Measurements from ENCODE around the gene MAP3K2.

Gene MAP3K2

GRCh38 chr2:127387655-127388422 lies at the start of gene MAP3K2:
Gene MAP3K2 (minus strand): TSS chr2:127387975. CDS start chr2:127343129, 44,846 bp downstream.
- peak; percentile 100 for DNase-seq (ENCODE audit: low spot score)

GRCh38 chr2:127437056-127437455 lies 49.3 kb upstream of the MAP3K2 start:
- DNase-seq (ENCODE audit: low spot score): no peak

- no peak for DNase-seq (ENCODE audit: low spot score)
Observed at GRCh38 chr2:127434515-127434914, 46.7 kb upstream of the MAP3K2 start.

- DNase-seq (ENCODE audit: low spot score): no peak
Observed at GRCh38 chr2:127431408-127432023, 43.7 kb upstream of the MAP3K2 start.

- DNase-seq (ENCODE audit: low spot score): no peak
Observed at GRCh38 chr2:127429844-127430425, 42.2 kb upstream of the MAP3K2 start.

GRCh38 chr2:127429291-127429690 lies 41.5 kb upstream of the MAP3K2 start:
- no peak for DNase-seq (ENCODE audit: low spot score)

- no peak for DNase-seq (ENCODE audit: low spot score)
Observed at GRCh38 chr2:127428815-127429109, 41.0 kb upstream of the MAP3K2 start.

GRCh38 chr2:127428057-127428814 lies 40.5 kb upstream of the MAP3K2 start:
- no peak for DNase-seq (ENCODE audit: low spot score)

GRCh38 chr2:127427376-127428056 lies 39.7 kb upstream of the MAP3K2 start:
- no peak for DNase-seq (ENCODE audit: low spot score)

- DNase-seq (ENCODE audit: low spot score): no peak
Observed at GRCh38 chr2:127426501-127427354, 39.0 kb upstream of the MAP3K2 start.

GRCh38 chr2:127425540-127426490 lies 38.0 kb upstream of the MAP3K2 start:
- DNase-seq (ENCODE audit: low spot score): no peak

GRCh38 chr2:127424598-127425520 lies 37.1 kb upstream of the MAP3K2 start:
- DNase-seq (ENCODE audit: low spot score): no peak

GRCh38 chr2:127423880-127424279 lies 36.1 kb upstream of the MAP3K2 start:
- DNase-seq (ENCODE audit: low spot score): no peak

- no peak for DNase-seq (ENCODE audit: low spot score)
Observed at GRCh38 chr2:127423478-127423843, 35.7 kb upstream of the MAP3K2 start.

- no peak for DNase-seq (ENCODE audit: low spot score)
Observed at GRCh38 chr2:127422559-127423477, 35.0 kb upstream of the MAP3K2 start.

GRCh38 chr2:127421871-127422558 lies 34.2 kb upstream of the MAP3K2 start:
- no peak for DNase-seq (ENCODE audit: low spot score)

- DNase-seq (ENCODE audit: low spot score): no peak
Observed at GRCh38 chr2:127421116-127421800, 33.5 kb upstream of the MAP3K2 start.

Data from AG08395 (cell line).